Loucy (cell line): Measurements from ENCODE around the gene FOXL3.

Experiments
- H2AFZ ChIP-seq: fragments of 200-600 bp; sonication (generic); 2 replicates; pipeline ENCODE4 v1.6.0; 2016; ENCODE audit warnings: antibody characterized with exemption, mild to moderate bottlenecking, low read length, moderate library complexity
- H3F3A ChIP-seq: fragments of 200-600 bp; 2 replicates; pipeline ENCODE4 v1.6.0; 2016; ENCODE audit warnings: antibody characterized with exemption, low read depth, mild to moderate bottlenecking
- H3K27me3 ChIP-seq: fragments of 200-600 bp; sonication (generic); 2 replicates; pipeline ENCODE4 v1.6.1; 2014; ENCODE audit warnings: low read length, mild to moderate bottlenecking; ENCODE audit not compliant: insufficient read depth, poor library complexity, severe bottlenecking
- H3K36me3 ChIP-seq: fragments of 200-600 bp; sonication (generic); 2 replicates; pipeline ENCODE4 v1.6.1; 2016; ENCODE audit warnings: low read length; ENCODE audit not compliant: insufficient read depth
- H3K4me1 ChIP-seq: fragments of 200-600 bp; sonication (generic); 2 replicates; pipeline ENCODE4 v1.5.1; 2014; ENCODE audit warnings: low read length, mild to moderate bottlenecking; ENCODE audit not compliant: insufficient read depth, poor library complexity, severe bottlenecking
- H3K4me2 ChIP-seq: fragments of 200-600 bp; sonication (generic); 2 replicates; pipeline ENCODE4 v1.6.0; 2014; ENCODE audit warnings: antibody characterized with exemption, low read length, low read depth, mild to moderate bottlenecking; ENCODE audit not compliant: poor library complexity, severe bottlenecking
- H3K4me3 ChIP-seq: fragments of 200-600 bp; sonication (generic); 2 replicates; pipeline ENCODE4 v1.5.1; 2014; ENCODE audit warnings: low read length, mild to moderate bottlenecking, mixed read lengths; ENCODE audit not compliant: poor library complexity, severe bottlenecking
- H3K79me2 ChIP-seq: fragments of 200-600 bp; sonication (generic); 2 replicates; pipeline ENCODE4 v1.6.1; 2014; ENCODE audit warnings: low read length; ENCODE audit not compliant: insufficient read depth
- H3K9ac ChIP-seq: fragments of 200-600 bp; sonication (generic); 2 replicates; pipeline ENCODE4 v1.6.0; 2014; ENCODE audit warnings: mild to moderate bottlenecking, low read depth, low read length, moderate library complexity; ENCODE audit not compliant: poor library complexity, severe bottlenecking
- H3K9me2 ChIP-seq: fragments of 200-600 bp; sonication (generic); replicated peaks from 2 replicates; pipeline ENCODE4 v1.6.1; 2016; ENCODE audit warnings: low read depth, low read length, mixed read lengths
- H3K9me3 ChIP-seq: fragments of 200-600 bp; sonication (generic); 2 replicates; pipeline ENCODE4 v1.6.1; 2014; ENCODE audit warnings: mild to moderate bottlenecking, antibody characterized with exemption, low read length, low read depth; ENCODE audit not compliant: insufficient read depth
- H4K20me1 ChIP-seq: fragments of 200-600 bp; sonication (generic); 2 replicates; pipeline ENCODE4 v1.6.0; 2014; ENCODE audit warnings: antibody characterized with exemption, low read length, mild to moderate bottlenecking; ENCODE audit not compliant: insufficient read depth, poor library complexity, severe bottlenecking
- EZH2phosphoT487 ChIP-seq: fragments of 200-600 bp; IDR thresholded peaks from 2 replicates; pipeline ENCODE4 v1.6.1; 2018; ENCODE audit warnings: antibody characterized with exemption, mild to moderate bottlenecking, moderate library complexity, borderline replicate concordance
- TF ChIP-seq, protein P1 (sequence below): fragments of 200-600 bp; sonication (generic); conservative IDR thresholded peaks from 2 replicates; pipeline ENCODE4 v1.5.1; 2014; ENCODE audit warnings: mild to moderate bottlenecking, antibody characterized with exemption, low read length

Gene FOXL3

GRCh38 chr7:324011-324410 lies 34.0 kb downstream of the FOXL3 start:
- H3K27me3 ChIP-seq: no peaks in the 10 kb centered on the region
- no peaks in the 10 kb centered on the region for H3K79me2 ChIP-seq
- H2AFZ ChIP-seq: no peak overlapping the region
- H3K4me3 ChIP-seq: no peak overlapping the region
- H3F3A ChIP-seq: no peaks in the 10 kb centered on the region
- no peak overlapping the region for H3K4me2 ChIP-seq
- H3K4me1 ChIP-seq: no peaks in the 10 kb centered on the region
- no peaks in the 10 kb centered on the region for H4K20me1 ChIP-seq
- H3K9ac ChIP-seq: no peak overlapping the region
- peaks cover 6% of the 10 kb centered on the region; the same call in 1 of the 2 replicates for H3K9me3 ChIP-seq
- TF ChIP-seq, protein P1, sequence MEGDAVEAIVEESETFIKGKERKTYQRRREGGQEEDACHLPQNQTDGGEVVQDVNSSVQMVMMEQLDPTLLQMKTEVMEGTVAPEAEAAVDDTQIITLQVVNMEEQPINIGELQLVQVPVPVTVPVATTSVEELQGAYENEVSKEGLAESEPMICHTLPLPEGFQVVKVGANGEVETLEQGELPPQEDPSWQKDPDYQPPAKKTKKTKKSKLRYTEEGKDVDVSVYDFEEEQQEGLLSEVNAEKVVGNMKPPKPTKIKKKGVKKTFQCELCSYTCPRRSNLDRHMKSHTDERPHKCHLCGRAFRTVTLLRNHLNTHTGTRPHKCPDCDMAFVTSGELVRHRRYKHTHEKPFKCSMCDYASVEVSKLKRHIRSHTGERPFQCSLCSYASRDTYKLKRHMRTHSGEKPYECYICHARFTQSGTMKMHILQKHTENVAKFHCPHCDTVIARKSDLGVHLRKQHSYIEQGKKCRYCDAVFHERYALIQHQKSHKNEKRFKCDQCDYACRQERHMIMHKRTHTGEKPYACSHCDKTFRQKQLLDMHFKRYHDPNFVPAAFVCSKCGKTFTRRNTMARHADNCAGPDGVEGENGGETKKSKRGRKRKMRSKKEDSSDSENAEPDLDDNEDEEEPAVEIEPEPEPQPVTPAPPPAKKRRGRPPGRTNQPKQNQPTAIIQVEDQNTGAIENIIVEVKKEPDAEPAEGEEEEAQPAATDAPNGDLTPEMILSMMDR: no peak
- no peak for TF ChIP-seq EZH2phosphoT487
- no peaks in the 10 kb centered on the region for H3K36me3 ChIP-seq
- no peaks in the 10 kb centered on the region for H3K9me2 ChIP-seq

DNA sequence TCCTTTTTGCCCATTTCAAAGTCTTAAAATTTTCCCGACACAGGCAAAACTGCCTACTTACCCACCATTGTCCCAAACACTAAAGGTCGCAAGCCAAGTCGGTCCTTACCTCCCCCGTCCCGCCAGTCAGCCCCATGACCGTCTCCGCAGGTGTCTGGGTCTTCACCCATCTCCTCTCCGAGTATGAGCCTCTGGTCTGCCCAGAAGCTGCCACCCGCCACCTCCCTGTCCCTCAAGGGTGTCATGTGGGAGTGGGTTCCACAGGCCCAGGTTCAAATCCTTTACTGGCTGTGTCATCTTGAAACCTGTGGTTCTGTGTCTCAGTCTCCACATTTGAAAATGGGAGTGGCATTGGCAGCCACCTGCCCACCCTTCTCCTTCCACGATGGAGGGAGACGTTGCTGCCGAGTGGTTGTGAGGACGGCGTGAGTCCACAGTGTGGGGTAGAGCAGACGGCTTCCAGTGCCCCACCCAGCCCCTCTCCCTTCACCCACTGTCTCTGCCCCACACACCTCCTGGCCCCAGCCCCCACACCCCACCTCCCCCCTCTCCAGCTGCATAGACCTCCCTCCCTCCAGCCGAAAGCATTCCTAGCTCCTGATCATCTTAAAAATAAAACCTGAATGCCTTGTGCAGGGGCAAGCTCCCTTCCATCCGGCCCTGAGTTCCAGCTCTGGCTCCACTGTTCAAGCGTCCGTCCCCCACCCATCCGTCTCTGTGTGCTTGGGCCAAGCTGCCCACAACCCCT lies 35.3 kb downstream of the FOXL3 start:
- H3K27me3 ChIP-seq: no peaks in the 10 kb centered on the region
- TF ChIP-seq, protein P1: no peak
- no peak for TF ChIP-seq EZH2phosphoT487

GRCh38 chr7:325811-326210 lies 35.8 kb downstream of the FOXL3 start:
- H3K4me1 ChIP-seq: no peaks in the 10 kb centered on the region
- no peak overlapping the region for H3K9ac ChIP-seq
- no peaks in the 10 kb centered on the region for H3F3A ChIP-seq
- no peaks in the 10 kb centered on the region for H3K36me3 ChIP-seq
- H3K9me3 ChIP-seq: peaks cover 6% of the 10 kb centered on the region; the same call in 1 of the 2 replicates
- H3K27me3 ChIP-seq: no peaks in the 10 kb centered on the region
- no peaks in the 10 kb centered on the region for H3K79me2 ChIP-seq
- TF ChIP-seq, protein P1: no peak
- TF ChIP-seq EZH2phosphoT487: no peak
- no peak overlapping the region for H3K4me2 ChIP-seq
- H3K4me3 ChIP-seq: no peak overlapping the region
- no peaks in the 10 kb centered on the region for H3K9me2 ChIP-seq
- H4K20me1 ChIP-seq: no peaks in the 10 kb centered on the region
- no peak overlapping the region for H2AFZ ChIP-seq

More for the DNA sequence above, 35.3 kb downstream of the FOXL3 start:
- Histone ChIP-seq H3K36me3 (no peaks in the 10 kb centered on the region), H3K4me3 (no peak overlapping the region), H3K9me2 (no peaks in the 10 kb centered on the region), H3K79me2 (no peaks in the 10 kb centered on the region), H2AFZ (no peak overlapping the region), H3K4me1 (no peaks in the 10 kb centered on the region), H4K20me1 (no peaks in the 10 kb centered on the region), H3K9me3 (peaks cover 6% of the 10 kb centered on the region; the same call in 1 of the 2 replicates), H3F3A (no peaks in the 10 kb centered on the region), H3K4me2 (no peak overlapping the region), H3K9ac (no peak overlapping the region)
